ENCODE measurements around the gene LCN2.
A peak's percentile ranks its signal among the peaks of the same experiment; 100 is the strongest.

The LCN2 gene

GRCh38 chr9:128169492-128169891, 20.2 kb downstream of the LCN2 start:
- Histone ChIP-seq H3K4ac (ENCODE audit: low read depth, low read length) (no peak overlapping the region), H4K12ac (ENCODE audit: low read depth, low read length) (no peak overlapping the region), H3K27me3 (ENCODE audit: insufficient read depth, low read length) (no peaks in the 10 kb centered on the region), H3K27ac (ENCODE audit: low read depth, low read length) (no peak overlapping the region), H2BK120ac (ENCODE audit: insufficient read depth, low read length, poor library complexity) (no peak overlapping the region), H3K18ac (ENCODE audit: low read length) (no peak overlapping the region), H3K79me2 (ENCODE audit: control insufficient read depth, insufficient read depth, low read length, poor library complexity) (no peaks in the 10 kb centered on the region), H3K4me3 (ENCODE audit: low read depth, low read length) (no peak overlapping the region), H3K23ac (ENCODE audit: low read length) (no peak overlapping the region), H2AK5ac (ENCODE audit: low read length) (no peak overlapping the region), H3K9ac (ENCODE audit: low read length) (no peak overlapping the region), H3K4me1 (ENCODE audit: control insufficient read depth in 1 of 2, insufficient read depth in 2 of 2, low read length in 2 of 2) (no peaks in the 10 kb centered on the region), H2BK12ac (ENCODE audit: low read length) (no peak overlapping the region), H3K9me3 (ENCODE audit: insufficient read depth, low read depth, low read length) (peaks cover 3% of the 10 kb centered on the region), H2AFZ (ENCODE audit: insufficient read depth, low read length, poor library complexity) (no peak overlapping the region), H2BK5ac (ENCODE audit: low read depth, low read length, poor library complexity) (no peak overlapping the region), H3K79me1 (ENCODE audit: low read length) (no peaks in the 10 kb centered on the region), H3K4me2 (ENCODE audit: low read length) (no peak overlapping the region), H3K36me3 (ENCODE audit: control insufficient read depth in 1 of 2, insufficient read depth in 2 of 2, low read length in 2 of 2) (peaks cover 52 to 57% of the 10 kb centered on the region in 2 experiments), H4K8ac (ENCODE audit: low read depth, low read length) (no peak overlapping the region), H4K91ac (ENCODE audit: low read depth, low read length) (no peak overlapping the region), H3K14ac (ENCODE audit: low read length) (no peak overlapping the region)
- no peak for DNase-seq
- WGBS (ENCODE audit: extremely low coverage, insufficient coverage, insufficient read length), result no CpG with 5 or more reads among the region's 8 CpGs

- no peaks in the 10 kb centered on the region for H3K27me3 ChIP-seq (ENCODE audit: insufficient read depth, low read length)
- no peak overlapping the region for H3K18ac ChIP-seq (ENCODE audit: low read length)
- no peak overlapping the region for H3K4ac ChIP-seq (ENCODE audit: low read depth, low read length)
- no peaks in the 10 kb centered on the region for H3K4me1 ChIP-seq (ENCODE audit: control insufficient read depth in 1 of 2, insufficient read depth in 2 of 2, low read length in 2 of 2)
- no peak overlapping the region for H3K14ac ChIP-seq (ENCODE audit: low read length)
- no peak overlapping the region for H3K23ac ChIP-seq (ENCODE audit: low read length)
- H2AFZ ChIP-seq (ENCODE audit: insufficient read depth, low read length, poor library complexity), result no peak overlapping the region
- no peaks in the 10 kb centered on the region for H3K79me1 ChIP-seq (ENCODE audit: low read length)
- H2BK12ac ChIP-seq (ENCODE audit: low read length), result no peak overlapping the region
- H3K79me2 ChIP-seq (ENCODE audit: control insufficient read depth, insufficient read depth, low read length, poor library complexity), result no peaks in the 10 kb centered on the region
- no peak overlapping the region for H3K4me2 ChIP-seq (ENCODE audit: low read length)
- no peak overlapping the region for H2AK5ac ChIP-seq (ENCODE audit: low read length)
- peaks cover 48 to 56% of the 10 kb centered on the region in 2 experiments for H3K36me3 ChIP-seq (ENCODE audit: control insufficient read depth in 1 of 2, insufficient read depth in 2 of 2, low read length in 2 of 2)
- H3K9me3 ChIP-seq (ENCODE audit: insufficient read depth, low read depth, low read length), result peaks cover 3% of the 10 kb centered on the region
- H2BK5ac ChIP-seq (ENCODE audit: low read depth, low read length, poor library complexity), result no peak overlapping the region
- H4K12ac ChIP-seq (ENCODE audit: low read depth, low read length), result no peak overlapping the region
- H3K27ac ChIP-seq (ENCODE audit: low read depth, low read length), result no peak overlapping the region
- no peak overlapping the region for H4K91ac ChIP-seq (ENCODE audit: low read depth, low read length)
- no CpG with 5 or more reads among the region's 8 CpGs for WGBS (ENCODE audit: extremely low coverage, insufficient coverage, insufficient read length)
- H2BK120ac ChIP-seq (ENCODE audit: insufficient read depth, low read length, poor library complexity), result no peak overlapping the region
- no peak overlapping the region for H4K8ac ChIP-seq (ENCODE audit: low read depth, low read length)
- DNase-seq, result no peak
- no peak overlapping the region for H3K4me3 ChIP-seq (ENCODE audit: low read depth, low read length)
- no peak overlapping the region for H3K9ac ChIP-seq (ENCODE audit: low read length)
Observed at GRCh38 chr9:128169925-128170324, 20.7 kb downstream of the LCN2 start.

DNA sequence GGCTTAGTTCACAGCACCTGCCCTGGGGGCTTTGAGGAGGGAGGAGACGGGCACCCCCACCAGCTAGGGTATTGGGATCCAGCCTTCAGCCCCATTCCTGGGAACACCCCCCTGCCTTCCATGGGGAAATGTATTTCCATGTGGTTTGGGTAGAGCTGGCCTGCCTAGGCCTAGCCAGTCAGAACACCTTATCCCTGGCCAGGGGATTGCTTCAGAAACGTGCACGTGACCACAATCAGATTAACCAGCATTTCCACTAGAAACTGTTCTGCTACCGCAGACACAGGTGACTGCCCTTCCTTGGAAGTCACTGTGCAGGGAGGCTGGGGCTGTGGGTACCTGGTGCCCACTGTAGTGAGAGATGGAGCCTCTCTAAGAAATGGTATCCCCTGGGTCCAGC, 24.8 kb downstream of the LCN2 start:
- Histone ChIP-seq H2BK120ac (ENCODE audit: insufficient read depth, low read length, poor library complexity) (no peak overlapping the region), H3K4ac (ENCODE audit: low read depth, low read length) (no peak overlapping the region), H3K4me3 (ENCODE audit: low read depth, low read length) (no peak overlapping the region), H4K12ac (ENCODE audit: low read depth, low read length) (no peak overlapping the region), H3K9me3 (ENCODE audit: insufficient read depth, low read depth, low read length) (peaks cover 6% of the 10 kb centered on the region), H4K8ac (ENCODE audit: low read depth, low read length) (no peak overlapping the region), H3K27ac (ENCODE audit: low read depth, low read length) (no peak overlapping the region), H2AK5ac (ENCODE audit: low read length) (no peak overlapping the region), H2AFZ (ENCODE audit: insufficient read depth, low read length, poor library complexity) (no peak overlapping the region), H3K14ac (ENCODE audit: low read length) (no peak overlapping the region), H3K36me3 (ENCODE audit: control insufficient read depth in 1 of 2, insufficient read depth in 2 of 2, low read length in 2 of 2) (peaks cover 47 to 53% of the 10 kb centered on the region in 2 experiments), H3K79me2 (ENCODE audit: control insufficient read depth, insufficient read depth, low read length, poor library complexity) (no peaks in the 10 kb centered on the region), H3K9ac (ENCODE audit: low read length) (no peak overlapping the region), H3K4me1 (ENCODE audit: control insufficient read depth in 1 of 2, insufficient read depth in 2 of 2, low read length in 2 of 2) (peaks cover 7 to 10% of the 10 kb centered on the region in 2 experiments), H2BK5ac (ENCODE audit: low read depth, low read length, poor library complexity) (no peak overlapping the region), H2BK12ac (ENCODE audit: low read length) (no peak overlapping the region), H3K27me3 (ENCODE audit: insufficient read depth, low read length) (no peaks in the 10 kb centered on the region), H3K23ac (ENCODE audit: low read length) (no peak overlapping the region), H3K79me1 (ENCODE audit: low read length) (no peaks in the 10 kb centered on the region), H3K4me2 (ENCODE audit: low read length) (no peak overlapping the region), H3K18ac (ENCODE audit: low read length) (no peak overlapping the region), H4K91ac (ENCODE audit: low read depth, low read length) (no peak overlapping the region)
- peak in 1 of 2 donors; percentile 26 for DNase-seq
- no CpG with 5 or more reads among the region's 4 CpGs for WGBS (ENCODE audit: extremely low coverage, insufficient coverage, insufficient read length)

DNA sequence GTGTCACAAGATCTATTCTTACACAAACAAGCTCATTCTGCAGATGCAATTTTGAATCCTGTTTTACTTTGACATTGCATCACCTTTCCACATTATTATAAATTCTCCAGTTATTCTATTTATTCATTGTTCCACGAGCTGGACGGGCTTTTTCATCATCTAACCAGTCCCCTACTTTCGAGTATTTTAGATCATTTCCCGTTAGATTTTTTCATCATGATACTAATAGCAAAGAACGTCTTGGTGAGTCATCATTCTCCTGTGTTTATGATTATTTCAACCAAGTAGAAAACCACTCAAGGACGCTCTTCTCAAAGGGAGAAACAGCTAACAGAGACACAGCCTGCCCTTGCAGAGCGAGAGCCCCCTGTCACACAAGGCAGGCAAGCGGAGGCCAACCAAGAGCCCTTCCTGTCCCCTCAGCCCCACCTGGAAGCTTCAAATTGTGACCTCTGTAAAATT, 25.9 kb downstream of the LCN2 start:
- no peak overlapping the region for H4K8ac ChIP-seq (ENCODE audit: low read depth, low read length)
- peaks cover 47 to 51% of the 10 kb centered on the region in 2 experiments for H3K36me3 ChIP-seq (ENCODE audit: control insufficient read depth in 1 of 2, insufficient read depth in 2 of 2, low read length in 2 of 2)
- H2AFZ ChIP-seq (ENCODE audit: insufficient read depth, low read length, poor library complexity), result no peak overlapping the region
- H3K14ac ChIP-seq (ENCODE audit: low read length), result no peak overlapping the region
- H3K9ac ChIP-seq (ENCODE audit: low read length), result no peak overlapping the region
- peak in 1 of 2 donors; percentile 51 for DNase-seq
- H2BK5ac ChIP-seq (ENCODE audit: low read depth, low read length, poor library complexity), result no peak overlapping the region
- no peak overlapping the region for H4K12ac ChIP-seq (ENCODE audit: low read depth, low read length)
- no peak overlapping the region for H3K4me3 ChIP-seq (ENCODE audit: low read depth, low read length)
- H3K4ac ChIP-seq (ENCODE audit: low read depth, low read length), result no peak overlapping the region
- no peaks in the 10 kb centered on the region for H3K27me3 ChIP-seq (ENCODE audit: insufficient read depth, low read length)
- H3K18ac ChIP-seq (ENCODE audit: low read length), result no peak overlapping the region
- H3K27ac ChIP-seq (ENCODE audit: low read depth, low read length), result no peak overlapping the region
- no peaks in the 10 kb centered on the region for H3K79me2 ChIP-seq (ENCODE audit: control insufficient read depth, insufficient read depth, low read length, poor library complexity)
- WGBS (ENCODE audit: extremely low coverage, insufficient coverage, insufficient read length), result no CpG with 5 or more reads among the region's 8 CpGs
- no peak overlapping the region for H3K23ac ChIP-seq (ENCODE audit: low read length)
- no peaks in the 10 kb centered on the region for H3K79me1 ChIP-seq (ENCODE audit: low read length)
- no peak overlapping the region for H2AK5ac ChIP-seq (ENCODE audit: low read length)
- no peak overlapping the region for H2BK120ac ChIP-seq (ENCODE audit: insufficient read depth, low read length, poor library complexity)
- no peak overlapping the region for H4K91ac ChIP-seq (ENCODE audit: low read depth, low read length)
- H3K4me1 ChIP-seq (ENCODE audit: control insufficient read depth in 1 of 2, insufficient read depth in 2 of 2, low read length in 2 of 2), result peaks cover 7 to 10% of the 10 kb centered on the region in 2 experiments
- no peak overlapping the region for H2BK12ac ChIP-seq (ENCODE audit: low read length)
- H3K9me3 ChIP-seq (ENCODE audit: insufficient read depth, low read depth, low read length), result peaks cover 7% of the 10 kb centered on the region
- H3K4me2 ChIP-seq (ENCODE audit: low read length), result no peak overlapping the region

All from trophoblast cell (in vitro differentiated cells and primary cell).